ENCODE data around the gene IL1R1. TPM values are rescaled to one million over a fixed set of nuclear protein-coding genes. Genes with fewer than 3 reads are reported as not detected.

The IL1R1 gene
- total RNA-seq, 3 donors from 2014 or later: 17.8 to 40.1 (median 39.1) TPM

- no peak for ATAC-seq
- DNase-seq: no peak
- Histone ChIP-seq H3K9me3 (no peaks in the 10 kb centered on the region), H3K36me3 (ENCODE audit: low read depth) (no peaks in the 10 kb centered on the region), H3K4me1 (ENCODE audit: low read depth) (peaks cover 7% of the 10 kb centered on the region), H3K4me3 (no peak overlapping the region)
- TF ChIP-seq CTCF (IDR thresholded peaks at IDR 0.05): no peak
- intact Hi-C loops (cut with DNase I, micrococcal nuclease): no loop called here
Measured at GRCh38 chr2:102126660-102127059, 15.9 kb upstream of the IL1R1 start.

GRCh38 chr2:102129082-102129481 lies 13.5 kb upstream of the IL1R1 start:
- TF ChIP-seq CTCF (IDR thresholded peaks at IDR 0.05): no peak
- Histone ChIP-seq H3K4me1 (ENCODE audit: low read depth) (no peaks in the 10 kb centered on the region), H3K36me3 (ENCODE audit: low read depth) (no peaks in the 10 kb centered on the region), H3K4me3 (no peak overlapping the region), H3K9me3 (no peaks in the 10 kb centered on the region)
- intact Hi-C loops (cut with DNase I, micrococcal nuclease): no loop called here
- ATAC-seq: no peak
- DNase-seq: no peak

GRCh38 chr2:102129951-102130646 lies 12.4 kb upstream of the IL1R1 start:
- intact Hi-C loops (cut with DNase I, micrococcal nuclease): no loop called here
- no peaks in the 10 kb centered on the region for H3K9me3 ChIP-seq
- no peak overlapping the region for H3K4me3 ChIP-seq
- DNase-seq: no peak
- no peak for TF ChIP-seq CTCF (IDR thresholded peaks at IDR 0.05)
- no peaks in the 10 kb centered on the region for H3K4me1 ChIP-seq (ENCODE audit: low read depth)
- no peak for ATAC-seq
- H3K36me3 ChIP-seq (ENCODE audit: low read depth): no peaks in the 10 kb centered on the region

- no peaks in the 10 kb centered on the region for H3K36me3 ChIP-seq (ENCODE audit: low read depth)
- H3K4me1 ChIP-seq (ENCODE audit: low read depth): no peaks in the 10 kb centered on the region
- TF ChIP-seq CTCF (IDR thresholded peaks at IDR 0.05): no peak
- DNase-seq: no peak
- intact Hi-C loops (cut with DNase I, micrococcal nuclease): no loop called here
- ATAC-seq: no peak
- H3K4me3 ChIP-seq: no peak overlapping the region
- H3K9me3 ChIP-seq: no peaks in the 10 kb centered on the region
Measured at GRCh38 chr2:102130647-102130991, 11.9 kb upstream of the IL1R1 start.

- ATAC-seq (no peak), DNase-seq (no peak)
- TF ChIP-seq CTCF (IDR thresholded peaks at IDR 0.05): no peak
- H3K36me3 ChIP-seq (ENCODE audit: low read depth): no peaks in the 10 kb centered on the region
- intact Hi-C loops (cut with DNase I, micrococcal nuclease): no loop called here
- H3K9me3 ChIP-seq: no peaks in the 10 kb centered on the region
- H3K4me1 ChIP-seq (ENCODE audit: low read depth): no peaks in the 10 kb centered on the region
- no peak overlapping the region for H3K4me3 ChIP-seq
Measured at GRCh38 chr2:102131564-102131963, 11.0 kb upstream of the IL1R1 start.

- TF ChIP-seq CTCF (IDR thresholded peaks at IDR 0.05): no peak
- H3K36me3 ChIP-seq (ENCODE audit: low read depth): no peaks in the 10 kb centered on the region
- no peak overlapping the region for H3K4me3 ChIP-seq
- no peaks in the 10 kb centered on the region for H3K4me1 ChIP-seq (ENCODE audit: low read depth)
- no peak for ATAC-seq
- intact Hi-C loops (cut with DNase I, micrococcal nuclease): no loop called here
- H3K9me3 ChIP-seq: no peaks in the 10 kb centered on the region
- DNase-seq: no peak
Measured at GRCh38 chr2:102137138-102137537, 5.4 kb upstream of the IL1R1 start.

Measured in mucosa of descending colon (tissue), 3 donors.